Natural killer cell (primary cell): ENCODE measurements around the gene ZNF136. TPM values are rescaled to one million over a fixed set of nuclear protein-coding genes. Genes with fewer than 3 reads are reported as not detected.

ENCODE experiments used
- ATAC-seq, 3 donors: fragments of 150-1000 bp in 2 of 3; fragments of 200-7000 bp in 1 of 3; cut with Tn5 transposase; 1 replicate in 1 of 3; 2 replicates in 2 of 3; pipeline ENCODE4 v1.10.0; 2021; ENCODE audit warnings: mild to moderate bottlenecking in 2 of 3, moderate library complexity in 2 of 3
- DNase-seq, 2 donors: peaks; one replicate each; pipeline versions ENCODE4 v3.0.0 to v3.0.0-alpha.2; 2013 to 2021; ENCODE audit warnings: mixed read lengths in 1 of 2
- H3K27ac ChIP-seq: one replicate; pipeline ENCODE4 v1.5.1; 2013; ENCODE audit warnings: mild to moderate bottlenecking, low read length
- H3K27me3 ChIP-seq: one replicate; pipeline ENCODE4 v1.6.1; 2013; ENCODE audit warnings: low read length; ENCODE audit not compliant: control insufficient read depth, insufficient read depth
- H3K36me3 ChIP-seq: one replicate; pipeline ENCODE4 v1.6.1; 2013; ENCODE audit warnings: low read length; ENCODE audit not compliant: control insufficient read depth, insufficient read depth
- H3K4me1 ChIP-seq: one replicate; pipeline ENCODE4 v1.6.1; 2013; ENCODE audit warnings: low read length; ENCODE audit not compliant: control insufficient read depth, insufficient read depth
- H3K4me3 ChIP-seq: one replicate; pipeline ENCODE4 v1.5.1; 2013; ENCODE audit warnings: low read length
- H3K9me3 ChIP-seq: one replicate; pipeline ENCODE4 v1.6.1; 2013; ENCODE audit warnings: low read length; ENCODE audit not compliant: control insufficient read depth, insufficient read depth
- H3K27ac Mint-ChIP-seq, 2 donors: one replicate each; pipeline ENCODE4 v1.8.0; 2022; ENCODE audit warnings: mild to moderate bottlenecking in 2 of 2, mixed read lengths in 2 of 2, moderate library complexity in 1 of 2
- H3K27me3 Mint-ChIP-seq, 2 donors: one replicate each; pipeline ENCODE4 v1.8.0; 2022; ENCODE audit warnings: low read depth in 2 of 2, mixed read lengths in 2 of 2
- H3K36me3 Mint-ChIP-seq: one replicate; pipeline ENCODE4 v1.8.0; 2022; ENCODE audit warnings: mixed read lengths
- H3K4me1 Mint-ChIP-seq, 2 donors: one replicate each; pipeline ENCODE4 v1.8.0; 2022; ENCODE audit warnings: mixed read lengths in 2 of 2
- H3K4me3 Mint-ChIP-seq: one replicate; pipeline ENCODE4 v1.8.0; 2022; ENCODE audit warnings: mild to moderate bottlenecking, moderate library complexity, mixed read lengths
- H3K9me3 Mint-ChIP-seq, 2 donors: one replicate each; pipeline ENCODE4 v1.8.0; 2022; ENCODE audit warnings: mixed read lengths in 2 of 2
- CTCF ChIP-seq: fragments of 200-600 bp; IDR thresholded peaks from one replicate; pipeline ENCODE4 v1.8.0; 2022; ENCODE audit warnings: antibody characterized with exemption
- whole genome bisulfite sequencing: methylation state at CpG from one replicate; pipeline ENCODE4 v1.1.7; 2013; ENCODE audit warnings: missing lambda C conversion rate; ENCODE audit not compliant: insufficient coverage; 5-methylcytosine and 5-hydroxymethylcytosine counted together
- intact Hi-C: fragments of 100-400 bp; cut with micrococcal nuclease; formaldehyde crosslinking; loops from one replicate; pipeline ENCODE4 v1.14.2; 2022
- total RNA-seq, 4 donors: library from RNA; stranded (reverse); fragments of 120-200 nt in 1 of 4; gene quantifications; one replicate each; pipeline versions ENCODE4 v1.2.3 to v1.2.4, GENCODE V29; 2013 to 2022

ZNF136 gene
- total RNA-seq, 3 donors from 2014 or later (not counting 1 experiment from before 2014, with no cell fraction given) = 31.5 to 47.7 (median 39.8) TPM

- Mint-ChIP-seq H3K9me3 (peaks cover 3% of the 10 kb centered on the region in 2 donors), H3K27me3 (no peaks in the 10 kb centered on the region), H3K36me3 (peaks cover 12% of the 10 kb centered on the region), H3K27ac (no peak overlapping the region), H3K4me3 (no peak overlapping the region), H3K4me1 (no peaks in the 10 kb centered on the region)
- WGBS = 67% methylated on average over 1 of the region's 2 CpGs
- peaks cover 3% of the 10 kb centered on the region for H3K9me3 ChIP-seq
- H3K36me3 ChIP-seq = no peaks in the 10 kb centered on the region
- H3K4me1 ChIP-seq = no peaks in the 10 kb centered on the region
- DNase-seq (peak in 1 of 2 donors; percentile 48), ATAC-seq (peak in 1 of 3 donors; percentile 41)
- no peaks in the 10 kb centered on the region for H3K27me3 ChIP-seq
- TF ChIP-seq CTCF = peak; percentile 31
- no peak overlapping the region for H3K4me3 ChIP-seq
- H3K27ac ChIP-seq = no peak overlapping the region
- intact Hi-C loops = loop anchor here (1.0 kb wide), 1 partner anchor 221 kb away; no protein-coding TSS in a partner anchor
Observed at GRCh38 chr19:12126707-12127106, 36.2 kb upstream of the ZNF136 start.

DNA sequence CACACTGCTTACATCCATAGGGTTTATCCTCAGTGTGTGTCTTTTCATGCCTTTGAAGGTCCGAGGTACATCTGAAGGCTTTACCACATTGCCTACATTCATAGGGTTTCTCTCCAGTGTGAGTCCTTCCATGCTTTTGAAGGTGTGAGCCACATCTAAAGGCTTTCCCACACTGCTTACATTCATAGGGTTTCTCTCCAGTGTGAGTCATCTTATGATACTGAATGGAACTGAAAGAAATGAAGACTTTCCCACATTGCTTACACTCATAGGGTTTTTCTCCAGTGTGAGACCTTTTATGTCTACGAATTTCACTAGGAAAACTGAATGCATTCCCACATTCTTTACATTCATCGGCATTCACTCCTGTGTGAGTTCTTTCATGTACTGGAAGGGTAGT, 29.8 kb upstream of the ZNF136 start:
- no peak for TF ChIP-seq CTCF
- Histone ChIP-seq H3K27ac (no peak overlapping the region), H3K27me3 (no peaks in the 10 kb centered on the region), H3K9me3 (peaks cover 21% of the 10 kb centered on the region), H3K36me3 (peaks cover 30% of the 10 kb centered on the region), H3K4me1 (peaks cover 6% of the 10 kb centered on the region), H3K4me3 (no peak overlapping the region)
- Mint-ChIP-seq H3K36me3 (peaks cover 33% of the 10 kb centered on the region), H3K27me3 (no peaks in the 10 kb centered on the region), H3K9me3 (peaks cover 3% of the 10 kb centered on the region in 2 donors), H3K27ac (no peak overlapping the region), H3K4me3 (no peak overlapping the region), H3K4me1 (peaks cover 9% of the 10 kb centered on the region in 2 donors)
- DNase-seq (no peak), ATAC-seq (no peak)
- WGBS = 100% methylated on average over 1 of the region's 3 CpGs
- intact Hi-C loops = no loop called here

- Mint-ChIP-seq H3K27me3 (no peaks in the 10 kb centered on the region), H3K4me1 (peaks cover 35 to 38% of the 10 kb centered on the region in 2 donors), H3K9me3 (no peaks in the 10 kb centered on the region), H3K27ac (peak overlapping the region in 1 of 2 donors; percentile 80), H3K4me3 (peak overlapping the region; percentile 60), H3K36me3 (peaks cover 15% of the 10 kb centered on the region)
- no peak overlapping the region for H3K4me3 ChIP-seq
- ATAC-seq = no peak
- H3K36me3 ChIP-seq = peaks cover 28% of the 10 kb centered on the region
- peaks cover 11% of the 10 kb centered on the region for H3K9me3 ChIP-seq
- WGBS = 79% methylated on average over 7 of the region's 7 CpGs
- H3K27me3 ChIP-seq = no peaks in the 10 kb centered on the region
- intact Hi-C loops = no loop called here
- no peak overlapping the region for H3K27ac ChIP-seq
- peaks cover 27% of the 10 kb centered on the region for H3K4me1 ChIP-seq
- peak in 1 of 2 donors; percentile 69 for DNase-seq
- no peak for TF ChIP-seq CTCF
Observed at GRCh38 chr19:12137221-12137940, 25.5 kb upstream of the ZNF136 start.
